SK-N-SH treated with all-trans-retinoic acid at 6 μM for 48 hours (cell line): ENCODE measurements around the gene AATF.

ENCODE experiments used
- ATAC-seq: fragments of 200-7000 bp; cut with Tn5 transposase; 3 replicates; pipeline ENCODE4 v1.9.1; 2020; ENCODE audit warnings: mild to moderate bottlenecking, moderate library complexity
- ARNTL ChIP-seq: fragments of 450-650 bp; formaldehyde crosslinking; IDR thresholded peaks from 2 replicates; pipeline ENCODE4 v1.5.0; 2020; ENCODE audit warnings: low read depth, mild to moderate bottlenecking, moderate library complexity, borderline replicate concordance
- BACH2 ChIP-seq: fragments of 250-450 bp; sonication (Bioruptor Pico); IDR thresholded peaks from 2 replicates; pipeline ENCODE4 v1.9.0; 2021; ENCODE audit warnings: mild to moderate bottlenecking, borderline replicate concordance
- CREB5 ChIP-seq: fragments of 250-450 bp; sonication (Bioruptor Pico); IDR thresholded peaks from 2 replicates; pipeline ENCODE4 v1.5.1; 2020; ENCODE audit warnings: low read depth, mild to moderate bottlenecking, moderate library complexity
- CSDC2 ChIP-seq: fragments of 250-450 bp; sonication (Bioruptor Pico); IDR thresholded peaks from 2 replicates; pipeline ENCODE4 v1.5.0; 2020; ENCODE audit warnings: mild to moderate bottlenecking, moderate library complexity
- ESRRG ChIP-seq: fragments of 250-450 bp; sonication (Bioruptor Pico); IDR thresholded peaks from 2 replicates; pipeline ENCODE4 v1.6.1; 2021; ENCODE audit warnings: mild to moderate bottlenecking
- GLIS3 ChIP-seq: fragments of 250-450 bp; sonication (Bioruptor Pico); IDR thresholded peaks from 2 replicates; pipeline ENCODE4 v1.5.0; 2020; ENCODE audit warnings: mild to moderate bottlenecking, moderate library complexity
- ISL1 ChIP-seq: fragments of 250-450 bp; sonication (Bioruptor Pico); IDR thresholded peaks from 2 replicates; pipeline ENCODE4 v2.1.2; 2022; ENCODE audit warnings: mild to moderate bottlenecking, moderate library complexity
- OSR1 ChIP-seq: fragments of 250-450 bp; sonication (Bioruptor Pico); IDR thresholded peaks from 2 replicates; pipeline ENCODE4 v1.8.0; 2022; ENCODE audit warnings: moderate library complexity, mild to moderate bottlenecking, inconsistent platforms
- PATZ1 ChIP-seq: fragments of 250-450 bp; sonication (Bioruptor Pico); IDR thresholded peaks from 2 replicates; pipeline ENCODE4 v1.8.0; 2020; ENCODE audit warnings: mild to moderate bottlenecking, moderate library complexity, borderline replicate concordance
- POU6F1 ChIP-seq: fragments of 250-450 bp; sonication (Bioruptor Pico); IDR thresholded peaks from 2 replicates; pipeline ENCODE4 v1.8.0; 2021; ENCODE audit warnings: low read depth, mild to moderate bottlenecking, moderate library complexity, borderline replicate concordance
- PPARA ChIP-seq: fragments of 250-450 bp; sonication (Bioruptor Pico); IDR thresholded peaks from 2 replicates; pipeline ENCODE4 v1.5.0; 2020; ENCODE audit warnings: mild to moderate bottlenecking, borderline replicate concordance
- RARB ChIP-seq: fragments of 250-450 bp; sonication (Bioruptor Pico); IDR thresholded peaks from 2 replicates; pipeline ENCODE4 v1.8.0; 2021; ENCODE audit warnings: mild to moderate bottlenecking, moderate library complexity
- SNAI2 ChIP-seq: fragments of 250-450 bp; sonication (Bioruptor Pico); IDR thresholded peaks from 2 replicates; pipeline ENCODE4 v1.5.0; 2020; ENCODE audit warnings: mild to moderate bottlenecking, moderate library complexity
- TCF4 ChIP-seq: fragments of 250-450 bp; sonication (Bioruptor Pico); IDR thresholded peaks from 2 replicates; pipeline ENCODE4 v1.8.0; 2021; ENCODE audit warnings: mild to moderate bottlenecking, moderate library complexity, borderline replicate concordance
- TOX ChIP-seq: fragments of 250-450 bp; sonication (Bioruptor Pico); IDR thresholded peaks from 2 replicates; pipeline ENCODE4 v1.8.0; 2021; ENCODE audit warnings: mild to moderate bottlenecking, moderate library complexity, borderline replicate concordance
- ZC3H10 ChIP-seq: fragments of 250-450 bp; sonication (Bioruptor Pico); IDR thresholded peaks from 2 replicates; pipeline ENCODE4 v1.5.1; 2021; ENCODE audit warnings: mild to moderate bottlenecking, moderate library complexity
- ZFP3 ChIP-seq: fragments of 250-450 bp; sonication (Bioruptor Pico); IDR thresholded peaks from 2 replicates; pipeline ENCODE4 v1.5.0; 2020; ENCODE audit warnings: mild to moderate bottlenecking, moderate library complexity
- ZFP30 ChIP-seq: fragments of 450-650 bp; formaldehyde crosslinking; IDR thresholded peaks from 2 replicates; pipeline ENCODE4 v1.5.0; 2022; ENCODE audit warnings: mild to moderate bottlenecking, moderate library complexity
- ZNF565 ChIP-seq: fragments of 450-650 bp; formaldehyde crosslinking; conservative IDR thresholded peaks from 2 replicates; pipeline ENCODE4 v1.5.0; 2020; ENCODE audit warnings: low read depth, mild to moderate bottlenecking, moderate library complexity
- ZNF70 ChIP-seq: fragments of 450-650 bp; formaldehyde crosslinking; IDR thresholded peaks from 2 replicates; pipeline ENCODE4 v1.5.0; 2020; ENCODE audit warnings: mild to moderate bottlenecking, moderate library complexity
- ZNF8 ChIP-seq: fragments of 450-650 bp; formaldehyde crosslinking; IDR thresholded peaks from 2 replicates; pipeline ENCODE4 v1.5.0; 2020; ENCODE audit warnings: mild to moderate bottlenecking, moderate library complexity
- TF ChIP-seq, protein P1 (sequence below): fragments of 250-450 bp; sonication (Bioruptor Pico); IDR thresholded peaks from 2 replicates; pipeline ENCODE4 v1.5.0; 2020; ENCODE audit warnings: mild to moderate bottlenecking, moderate library complexity

AATF gene

DNA sequence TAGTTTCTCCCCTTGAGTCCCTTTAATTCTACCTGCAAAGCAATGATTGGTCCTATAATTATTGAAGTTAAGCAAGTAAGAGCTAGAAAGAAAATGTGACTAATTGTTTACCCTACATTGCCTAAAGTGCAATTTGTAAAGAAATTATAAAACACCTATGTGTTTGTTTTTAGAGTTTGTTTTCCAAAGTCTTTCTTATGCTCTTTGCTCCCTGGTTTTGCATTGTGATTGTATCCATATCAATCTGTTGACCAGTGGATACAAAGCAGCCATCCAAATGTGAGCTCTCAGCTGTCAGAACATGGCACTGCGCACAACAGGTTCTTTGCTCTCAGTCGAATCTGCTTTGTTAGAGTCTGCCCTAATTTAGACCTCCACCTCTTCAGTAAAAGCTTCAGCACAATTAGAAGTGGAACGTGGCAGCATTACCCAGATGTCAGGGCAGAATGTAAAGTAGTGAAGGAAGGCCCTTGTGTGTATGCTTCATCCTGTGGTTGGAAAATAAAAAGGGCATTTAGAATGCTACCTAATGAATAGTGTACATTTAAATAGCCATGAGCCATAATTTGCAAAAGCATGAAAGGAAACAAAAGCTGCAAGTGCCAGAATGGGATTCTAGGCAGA is 70.5 kb downstream of the AATF start:
- ATAC-seq: no peak

DNA sequence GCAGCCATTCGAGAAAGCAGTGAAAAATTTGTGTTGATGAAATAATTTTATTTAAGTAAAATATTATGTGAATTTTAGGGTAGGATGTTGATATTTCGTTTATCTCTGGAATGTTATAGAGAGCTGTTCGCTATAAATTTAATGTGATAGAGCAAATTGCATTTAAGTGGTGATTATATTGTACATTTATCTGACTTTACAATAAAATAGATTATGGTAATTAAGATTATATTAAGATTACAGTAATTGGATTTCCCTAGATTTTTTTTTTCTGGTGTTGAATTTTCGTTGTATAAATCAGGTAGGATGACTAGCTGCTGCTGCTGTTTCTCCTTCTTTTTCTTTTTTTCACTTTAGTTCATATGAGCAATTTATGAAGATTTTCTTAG is 71.0 kb downstream of the AATF start:
- TF ChIP-seq TCF4 (CRISPR knock-in tag): peak; percentile 65; the same call in 1 of the 2 replicates
- no peak for TF ChIP-seq GLIS3 (CRISPR knock-in tag)
- peak; percentile 53 for TF ChIP-seq ISL1
- TF ChIP-seq, all 23 proteins: peak for 2
- no peak for ATAC-seq

More for the DNA sequence above, 70.5 kb downstream of the AATF start:
- TF ChIP-seq ZNF565 (no peak), PPARA (CRISPR knock-in tag) (no peak), ZC3H10 (CRISPR knock-in tag) (no peak), POU6F1 (CRISPR knock-in tag) (no peak), BACH2 (CRISPR knock-in tag) (no peak), CSDC2 (CRISPR knock-in tag) (no peak), TOX (CRISPR knock-in tag) (no peak), CREB5 (CRISPR knock-in tag) (no peak), SNAI2 (CRISPR knock-in tag) (no peak), RARB (CRISPR knock-in tag) (no peak), OSR1 (CRISPR knock-in tag) (no peak), ZFP3 (no peak), ZNF70 (CRISPR knock-in tag) (no peak), ESRRG (CRISPR knock-in tag) (no peak), PATZ1 (CRISPR knock-in tag) (no peak), TCF4 (CRISPR knock-in tag) (no peak), ZFP30 (CRISPR knock-in tag) (no peak)
- TF ChIP-seq, protein P1, sequence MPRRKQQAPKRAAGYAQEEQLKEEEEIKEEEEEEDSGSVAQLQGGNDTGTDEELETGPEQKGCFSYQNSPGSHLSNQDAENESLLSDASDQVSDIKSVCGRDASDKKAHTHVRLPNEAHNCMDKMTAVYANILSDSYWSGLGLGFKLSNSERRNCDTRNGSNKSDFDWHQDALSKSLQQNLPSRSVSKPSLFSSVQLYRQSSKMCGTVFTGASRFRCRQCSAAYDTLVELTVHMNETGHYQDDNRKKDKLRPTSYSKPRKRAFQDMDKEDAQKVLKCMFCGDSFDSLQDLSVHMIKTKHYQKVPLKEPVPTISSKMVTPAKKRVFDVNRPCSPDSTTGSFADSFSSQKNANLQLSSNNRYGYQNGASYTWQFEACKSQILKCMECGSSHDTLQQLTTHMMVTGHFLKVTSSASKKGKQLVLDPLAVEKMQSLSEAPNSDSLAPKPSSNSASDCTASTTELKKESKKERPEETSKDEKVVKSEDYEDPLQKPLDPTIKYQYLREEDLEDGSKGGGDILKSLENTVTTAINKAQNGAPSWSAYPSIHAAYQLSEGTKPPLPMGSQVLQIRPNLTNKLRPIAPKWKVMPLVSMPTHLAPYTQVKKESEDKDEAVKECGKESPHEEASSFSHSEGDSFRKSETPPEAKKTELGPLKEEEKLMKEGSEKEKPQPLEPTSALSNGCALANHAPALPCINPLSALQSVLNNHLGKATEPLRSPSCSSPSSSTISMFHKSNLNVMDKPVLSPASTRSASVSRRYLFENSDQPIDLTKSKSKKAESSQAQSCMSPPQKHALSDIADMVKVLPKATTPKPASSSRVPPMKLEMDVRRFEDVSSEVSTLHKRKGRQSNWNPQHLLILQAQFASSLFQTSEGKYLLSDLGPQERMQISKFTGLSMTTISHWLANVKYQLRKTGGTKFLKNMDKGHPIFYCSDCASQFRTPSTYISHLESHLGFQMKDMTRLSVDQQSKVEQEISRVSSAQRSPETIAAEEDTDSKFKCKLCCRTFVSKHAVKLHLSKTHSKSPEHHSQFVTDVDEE (CRISPR knock-in tag): no peak

DNA sequence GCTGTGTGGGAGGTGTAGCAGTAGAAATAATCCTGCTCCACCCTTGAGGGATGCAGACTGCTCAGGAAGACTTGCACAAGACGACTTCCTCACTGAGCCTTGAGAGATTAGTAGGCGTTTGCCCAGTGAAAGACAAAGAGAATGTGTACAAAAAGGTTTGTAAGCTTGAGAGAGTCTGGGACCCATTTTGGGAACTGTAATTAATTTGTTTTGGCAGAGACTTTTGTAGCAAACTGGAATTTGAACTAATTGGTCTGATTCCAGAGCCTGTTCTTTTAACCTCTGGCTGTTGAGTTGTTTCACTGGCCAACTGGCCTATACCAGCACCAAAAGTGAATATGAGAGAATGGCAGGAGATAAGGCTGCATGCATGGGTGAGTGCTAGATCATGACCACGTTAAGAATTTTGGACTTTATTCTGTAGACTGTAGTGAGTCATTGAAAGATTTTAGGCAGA is 75.5 kb downstream of the AATF start:
- no peak for ATAC-seq
- TF ChIP-seq CSDC2 (CRISPR knock-in tag): no peak
- TF ChIP-seq PATZ1 (CRISPR knock-in tag): no peak
- TF ChIP-seq TCF4 (CRISPR knock-in tag): no peak
- no peak for TF ChIP-seq OSR1 (CRISPR knock-in tag)
- no peak for TF ChIP-seq ARNTL
- no peak for TF ChIP-seq ZC3H10 (CRISPR knock-in tag)
- TF ChIP-seq ZNF70 (CRISPR knock-in tag): no peak
- no peak for TF ChIP-seq ZNF8 (CRISPR knock-in tag)
- TF ChIP-seq BACH2 (CRISPR knock-in tag): no peak
- no peak for TF ChIP-seq SNAI2 (CRISPR knock-in tag)
- no peak for TF ChIP-seq ESRRG (CRISPR knock-in tag)
- TF ChIP-seq, all 23 proteins: peak for 0
